Vagina (tissue), 2 donors: ENCODE data around the gene GAS7.

Source experiments
- CTCF ChIP-seq, 3 experiments: fragments of 450-650 bp in 2 of 3; fragments of 200-600 bp in 1 of 3; sonication (generic) in 1 of 3; IDR thresholded peaks; one replicate each; pipeline ENCODE4 v1.5.1; 2017 to 2019; ENCODE audit warnings: antibody characterized with exemption in 3 of 3, mild to moderate bottlenecking in 2 of 3, moderate library complexity in 2 of 3
- POLR2A ChIP-seq, 2 donors: fragments of 450-650 bp; IDR thresholded peaks; one replicate each; pipeline ENCODE4 v1.6.1; 2017; ENCODE audit warnings: antibody characterized with exemption in 2 of 2, mild to moderate bottlenecking in 2 of 2, moderate library complexity in 2 of 2
- POLR2AphosphoS5 ChIP-seq, 2 donors: sonication (generic); formaldehyde crosslinking; IDR thresholded peaks; one replicate each; pipeline ENCODE4 v1.9.0; 2017; ENCODE audit warnings: antibody characterized with exemption in 2 of 2, mild to moderate bottlenecking in 2 of 2, low read depth in 1 of 2; ENCODE audit not compliant: insufficient read depth in 1 of 2

GRCh38 chr17:10173913-10174312 lies 24.5 kb downstream of the GAS7 start:
- TF ChIP-seq POLR2A (IDR thresholded peaks at IDR 0.05) (no peak), CTCF (IDR thresholded peaks at IDR 0.05) (no peak), POLR2AphosphoS5 (IDR thresholded peaks at IDR 0.05; ENCODE audit: insufficient read depth in 1 of 2, low read depth in 1 of 2) (no peak)
